Measurements from ENCODE around the gene PCDHGB4.
"Not testable (repeated sequence)": the region's sequence is repeated elsewhere in the genome, so short reads cannot be mapped to it uniquely, and the experiment has no call there.

The PCDHGB4 gene

DNA sequence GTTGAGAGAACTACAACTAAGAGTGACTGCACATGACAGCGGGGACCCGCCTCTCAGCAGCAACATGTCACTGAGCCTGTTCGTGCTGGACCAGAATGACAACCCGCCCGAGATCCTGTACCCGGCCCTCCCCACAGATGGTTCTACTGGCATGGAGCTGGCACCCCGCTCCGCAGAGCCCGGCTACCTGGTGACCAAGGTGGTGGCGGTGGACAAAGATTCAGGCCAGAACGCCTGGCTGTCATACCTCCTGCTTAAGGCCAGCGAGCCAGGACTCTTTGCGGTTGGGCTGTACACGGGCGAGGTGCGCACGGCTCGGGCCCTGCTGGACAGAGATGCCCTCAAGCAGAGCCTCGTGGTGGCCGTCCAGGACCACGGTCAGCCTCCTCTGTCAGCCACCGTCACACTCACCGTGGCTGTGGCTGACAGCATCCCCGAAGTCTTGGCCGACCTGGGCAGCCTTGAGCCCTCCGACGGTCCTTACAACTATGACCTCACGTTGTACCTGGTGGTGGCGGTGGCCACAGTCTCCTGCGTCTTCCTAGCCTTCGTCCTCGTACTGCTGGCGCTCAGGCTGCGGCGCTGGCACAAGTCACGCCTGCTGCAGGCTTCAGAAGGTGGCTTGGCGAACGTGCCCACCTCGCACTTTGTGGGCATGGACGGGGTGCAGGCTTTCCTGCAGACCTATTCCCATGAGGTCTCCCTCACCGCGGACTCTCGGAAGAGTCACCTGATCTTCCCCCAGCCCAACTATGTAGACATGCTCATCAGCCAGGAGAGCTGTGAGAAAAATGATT is 2.8 kb upstream of the PCDHGB4 start:
- no peak for DNase-seq (ENCODE audit: extremely low read depth, low read depth)
- no peak for TF ChIP-seq CTCF (IDR thresholded peaks at IDR 0.05; ENCODE audit: low read depth, low read length)

GRCh38 chr5:141388661-141389060 is 1.2 kb downstream of the PCDHGB4 start:
- no peak for DNase-seq (ENCODE audit: extremely low read depth, low read depth)
- no peak for TF ChIP-seq CTCF (IDR thresholded peaks at IDR 0.05; ENCODE audit: low read depth, low read length)

DNA sequence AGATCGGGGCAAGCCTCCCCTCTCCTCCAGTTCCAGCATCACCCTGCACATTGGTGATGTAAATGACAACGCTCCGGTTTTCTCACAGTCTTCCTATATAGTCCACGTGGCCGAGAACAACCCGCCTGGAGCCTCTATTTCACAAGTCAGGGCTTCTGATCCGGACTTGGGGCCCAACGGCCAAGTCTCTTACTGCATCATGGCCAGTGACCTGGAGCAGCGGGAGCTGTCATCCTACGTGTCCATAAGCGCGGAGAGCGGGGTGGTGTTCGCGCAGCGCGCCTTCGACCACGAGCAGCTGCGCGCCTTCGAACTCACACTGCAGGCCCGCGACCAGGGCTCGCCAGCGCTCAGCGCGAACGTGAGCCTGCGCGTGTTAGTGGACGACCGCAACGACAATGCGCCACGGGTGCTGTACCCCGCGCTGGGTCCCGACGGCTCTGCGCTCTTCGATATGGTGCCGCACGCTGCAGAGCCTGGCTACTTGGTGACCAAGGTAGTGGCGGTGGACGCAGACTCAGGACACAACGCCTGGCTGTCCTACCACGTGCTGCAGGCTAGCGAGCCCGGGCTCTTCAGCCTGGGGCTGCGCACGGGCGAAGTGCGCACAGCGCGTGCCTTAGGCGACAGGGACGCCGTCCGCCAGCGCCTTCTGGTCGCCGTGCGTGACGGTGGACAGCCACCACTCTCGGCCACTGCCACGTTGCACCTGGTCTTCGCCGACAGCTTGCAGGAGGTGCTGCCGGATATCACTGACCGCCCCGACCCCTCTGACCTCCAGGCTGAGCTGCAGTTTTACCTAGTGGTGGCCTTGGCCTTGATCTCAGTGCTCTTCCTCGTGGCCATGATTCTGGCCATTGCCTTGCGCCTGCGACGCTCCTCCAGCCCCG is 1.9 kb downstream of the PCDHGB4 start:
- DNase-seq (ENCODE audit: extremely low read depth, low read depth): no peak
- TF ChIP-seq CTCF (IDR thresholded peaks at IDR 0.05; ENCODE audit: low read depth, low read length): no peak

DNA sequence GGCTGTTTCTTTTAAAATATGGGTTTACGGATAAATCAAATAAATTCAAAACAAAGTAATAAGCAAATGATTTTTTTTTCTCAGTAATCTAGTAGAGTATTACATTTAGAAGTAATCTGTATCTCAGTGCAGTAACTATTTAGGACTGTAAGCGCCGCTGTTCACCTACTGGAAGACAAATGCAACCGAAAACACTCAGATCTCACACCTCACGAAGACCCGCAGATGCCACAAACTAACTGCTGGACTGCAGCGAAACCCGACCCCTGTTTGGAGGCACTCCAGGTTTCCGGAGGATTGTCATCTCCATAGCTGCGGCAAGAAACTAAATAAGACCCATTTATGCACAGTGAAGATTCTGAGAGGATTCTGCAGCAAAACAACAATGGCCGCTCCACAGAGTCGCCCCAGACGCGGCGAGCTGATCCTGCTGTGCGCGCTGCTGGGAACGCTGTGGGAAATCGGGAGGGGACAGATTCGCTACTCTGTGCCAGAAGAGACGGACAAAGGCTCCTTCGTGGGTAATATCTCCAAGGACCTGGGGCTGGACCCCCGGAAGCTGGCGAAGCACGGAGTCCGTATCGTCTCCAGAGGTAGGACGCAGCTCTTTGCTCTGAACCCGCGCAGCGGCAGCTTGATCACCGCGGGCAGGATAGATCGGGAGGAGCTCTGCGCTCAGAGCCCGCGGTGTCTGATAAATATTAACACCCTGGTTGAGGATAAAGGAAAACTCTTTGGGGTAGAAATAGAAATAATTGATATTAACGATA is 5.1 kb downstream of the PCDHGB4 start, which contains the start of gene PCDHGA8:
Gene PCDHGA8 (plus strand): TSS at position 205 of the 770 bp plus-strand sequence. CDS start 181 bp downstream, at position 386.
- DNase-seq (ENCODE audit: extremely low read depth, low read depth): no peak
- TF ChIP-seq CTCF (IDR thresholded peaks at IDR 0.05; ENCODE audit: low read depth, low read length): peak; percentile 3

DNA sequence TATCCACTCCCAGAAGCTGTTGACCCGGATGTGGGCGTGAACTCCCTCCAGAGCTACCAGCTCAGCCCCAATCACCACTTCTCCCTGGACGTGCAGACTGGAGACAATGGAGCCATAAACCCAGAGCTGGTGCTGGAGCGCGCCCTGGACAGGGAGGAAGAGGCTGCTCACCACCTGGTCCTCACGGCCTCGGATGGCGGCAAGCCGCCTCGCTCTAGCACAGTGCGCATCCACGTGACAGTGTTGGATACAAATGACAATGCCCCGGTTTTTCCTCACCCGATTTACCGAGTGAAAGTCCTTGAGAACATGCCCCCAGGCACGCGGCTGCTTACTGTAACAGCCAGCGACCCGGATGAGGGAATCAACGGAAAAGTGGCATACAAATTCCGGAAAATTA is 5.8 kb downstream of the PCDHGB4 start:
- no peak for TF ChIP-seq CTCF (IDR thresholded peaks at IDR 0.05; ENCODE audit: low read depth, low read length)
- DNase-seq (ENCODE audit: extremely low read depth, low read depth): no peak

GRCh38 chr5:141394401-141395187 is 7.1 kb downstream of the PCDHGB4 start:
- not testable (repeated sequence) for DNase-seq (ENCODE audit: extremely low read depth, low read depth)

Data from AG09319 (cell line).